Activated CD8-positive, alpha-beta T cell treated with anti-CD3 and anti-CD28 coated beads for 36 hours (primary cell): ENCODE data around the gene DUSP1. TPM values are rescaled to one million over a fixed set of nuclear protein-coding genes. Genes with fewer than 3 reads are reported as not detected.
"Not testable (repeated sequence)": the region's sequence is repeated elsewhere in the genome, so short reads cannot be mapped to it uniquely, and the experiment has no call there.

Experiments
- ATAC-seq: fragments of 200-7000 bp; cut with Tn5 transposase; one replicate; pipeline ENCODE4 v1.10.0; 2021; ENCODE audit warnings: mild to moderate bottlenecking, moderate library complexity
- CTCF ChIA-PET: fragments of 350-600 bp; sonication (Branson Sonifier 250); formaldehyde crosslinking; loops from one replicate; lab custom pipeline; 2021; ENCODE audit warnings: antibody characterized with exemption; lab: Charles Lee
- POLR2A ChIA-PET: fragments of 350-600 bp; sonication (Branson Sonifier 250); formaldehyde crosslinking; loops from one replicate; lab custom pipeline; 2021; ENCODE audit warnings: antibody characterized with exemption; lab: Charles Lee
- DNase-seq: peaks from one replicate; pipeline ENCODE4 v3.0.0-alpha.2; 2020
- H3K27ac Mint-ChIP-seq: one replicate; pipeline ENCODE4 v1.8.0; 2021; ENCODE audit warnings: mild to moderate bottlenecking, mixed read lengths
- H3K27me3 Mint-ChIP-seq: one replicate; pipeline ENCODE4 v1.8.0; 2021; ENCODE audit warnings: mixed read lengths
- H3K36me3 Mint-ChIP-seq: one replicate; pipeline ENCODE4 v1.8.0; 2021; ENCODE audit warnings: low read depth, mixed read lengths
- H3K4me1 Mint-ChIP-seq: one replicate; pipeline ENCODE4 v1.8.0; 2021; ENCODE audit warnings: low read depth, mixed read lengths
- H3K4me3 Mint-ChIP-seq: one replicate; pipeline ENCODE4 v1.8.0; 2021; ENCODE audit warnings: mild to moderate bottlenecking, moderate library complexity, mixed read lengths
- H3K9me3 Mint-ChIP-seq: one replicate; pipeline ENCODE4 v1.8.0; 2021; ENCODE audit warnings: mixed read lengths
- intact Hi-C: fragments of 100-400 bp; cut with micrococcal nuclease; formaldehyde crosslinking; loops from one replicate; pipeline ENCODE4 v1.10.0; 2022
- total RNA-seq, 2 experiments: library from RNA; stranded (reverse); gene quantifications; one replicate each; pipeline ENCODE4 v1.2.3, GENCODE V29; 2021
- TF ChIP-seq, protein P1 (sequence below): fragments of 200-600 bp; IDR thresholded peaks from one replicate; pipeline ENCODE4 v1.8.0; 2022; ENCODE audit warnings: antibody characterized with exemption, mild to moderate bottlenecking

Gene DUSP1
- total RNA-seq, 2 experiments from 2014 or later, result 16.6 to 17.9 TPM

DNA sequence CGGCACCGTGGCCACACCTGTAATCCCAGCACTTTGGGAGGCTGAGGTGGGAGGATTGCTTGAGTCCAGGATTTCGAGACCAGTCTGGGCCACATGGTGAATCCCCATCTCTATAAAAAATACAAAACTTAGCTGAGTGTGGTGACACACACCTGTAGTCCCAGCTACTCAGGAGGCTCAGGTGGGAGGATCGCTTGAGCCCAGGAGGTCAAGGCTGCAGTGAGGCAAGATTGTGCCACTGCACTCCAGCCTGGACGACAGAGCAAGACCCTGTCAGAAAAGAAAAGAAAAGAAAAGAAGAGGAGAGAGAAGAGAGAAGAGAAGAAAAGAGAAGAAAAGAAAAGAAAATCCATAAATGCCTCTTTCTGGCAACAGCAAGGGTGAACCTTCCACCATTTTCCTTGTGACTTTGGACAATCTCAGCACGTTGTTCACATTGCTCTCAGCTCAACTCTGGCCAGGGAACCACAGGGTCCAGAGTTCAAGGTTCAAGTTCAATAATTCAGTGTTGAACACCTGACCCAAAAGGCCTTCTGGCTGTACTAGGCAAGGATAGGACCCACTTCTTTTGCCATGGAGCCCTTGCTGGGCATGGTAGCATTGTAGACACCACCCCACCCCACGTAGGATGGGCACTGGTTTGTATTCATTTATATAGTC is 14.6 kb upstream of the DUSP1 start:
- TF ChIP-seq, protein P1, sequence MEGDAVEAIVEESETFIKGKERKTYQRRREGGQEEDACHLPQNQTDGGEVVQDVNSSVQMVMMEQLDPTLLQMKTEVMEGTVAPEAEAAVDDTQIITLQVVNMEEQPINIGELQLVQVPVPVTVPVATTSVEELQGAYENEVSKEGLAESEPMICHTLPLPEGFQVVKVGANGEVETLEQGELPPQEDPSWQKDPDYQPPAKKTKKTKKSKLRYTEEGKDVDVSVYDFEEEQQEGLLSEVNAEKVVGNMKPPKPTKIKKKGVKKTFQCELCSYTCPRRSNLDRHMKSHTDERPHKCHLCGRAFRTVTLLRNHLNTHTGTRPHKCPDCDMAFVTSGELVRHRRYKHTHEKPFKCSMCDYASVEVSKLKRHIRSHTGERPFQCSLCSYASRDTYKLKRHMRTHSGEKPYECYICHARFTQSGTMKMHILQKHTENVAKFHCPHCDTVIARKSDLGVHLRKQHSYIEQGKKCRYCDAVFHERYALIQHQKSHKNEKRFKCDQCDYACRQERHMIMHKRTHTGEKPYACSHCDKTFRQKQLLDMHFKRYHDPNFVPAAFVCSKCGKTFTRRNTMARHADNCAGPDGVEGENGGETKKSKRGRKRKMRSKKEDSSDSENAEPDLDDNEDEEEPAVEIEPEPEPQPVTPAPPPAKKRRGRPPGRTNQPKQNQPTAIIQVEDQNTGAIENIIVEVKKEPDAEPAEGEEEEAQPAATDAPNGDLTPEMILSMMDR, result no peak
- intact Hi-C loops, result no loop called here

DNA sequence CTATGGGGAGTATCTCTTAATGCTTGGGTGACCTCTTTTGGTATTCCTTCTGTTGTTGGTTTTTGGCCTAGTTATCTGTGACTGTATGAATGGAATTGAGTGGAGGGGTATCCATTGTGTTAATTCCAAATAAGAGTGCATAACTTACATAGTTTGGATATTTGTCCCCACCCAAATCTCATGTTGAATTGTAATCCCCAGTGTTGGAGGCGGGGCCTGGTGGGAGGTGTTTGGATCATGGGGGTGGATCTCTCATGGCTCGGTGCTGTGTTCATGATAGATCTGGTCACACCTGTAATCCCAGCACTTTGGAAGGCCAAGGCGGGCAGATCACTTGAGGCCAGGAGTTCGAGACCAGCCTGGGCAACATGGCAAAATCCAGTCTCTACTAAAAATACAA is 13.2 kb upstream of the DUSP1 start:
- CTCF ChIA-PET, result interaction anchor here (1.4 kb wide), 2 partner anchors 70 to 148 kb away, joined by 3 to 4 read pairs; no protein-coding TSS in a partner anchor
- H3K9me3 Mint-ChIP-seq, ATAC-seq, DNase-seq, H3K36me3 Mint-ChIP-seq, H3K27me3 Mint-ChIP-seq, intact Hi-C loops, H3K27ac Mint-ChIP-seq, H3K4me3 Mint-ChIP-seq, H3K4me1 Mint-ChIP-seq: not testable (repeated sequence)
- POLR2A ChIA-PET, result interaction anchor here (0.7 to 1.2 kb wide), 2 partner anchors 9 to 12 kb away, joined by 3 to 4 read pairs; no protein-coding TSS in a partner anchor

More for the DNA sequence above, 14.6 kb upstream of the DUSP1 start:
- H3K27me3 Mint-ChIP-seq, result no peaks in the 10 kb centered on the region
- H3K36me3 Mint-ChIP-seq, result no peaks in the 10 kb centered on the region
- no peak overlapping the region for H3K4me3 Mint-ChIP-seq
- POLR2A ChIA-PET, result interaction anchor here (0.6 to 1.3 kb wide), 2 partner anchors 15 to 108 kb away, joined by 3 to 4 read pairs; no protein-coding TSS in a partner anchor
- CTCF ChIA-PET, result interaction anchor here (1.0 to 1.6 kb wide), 3 partner anchors 12 to 72 kb away, joined by 4 to 7 read pairs (median 4); no protein-coding TSS in a partner anchor
- DNase-seq, result no peak
- no peak overlapping the region for H3K27ac Mint-ChIP-seq
- no peak for ATAC-seq
- no peaks in the 10 kb centered on the region for H3K9me3 Mint-ChIP-seq
- peaks cover 10% of the 10 kb centered on the region for H3K4me1 Mint-ChIP-seq

DNA sequence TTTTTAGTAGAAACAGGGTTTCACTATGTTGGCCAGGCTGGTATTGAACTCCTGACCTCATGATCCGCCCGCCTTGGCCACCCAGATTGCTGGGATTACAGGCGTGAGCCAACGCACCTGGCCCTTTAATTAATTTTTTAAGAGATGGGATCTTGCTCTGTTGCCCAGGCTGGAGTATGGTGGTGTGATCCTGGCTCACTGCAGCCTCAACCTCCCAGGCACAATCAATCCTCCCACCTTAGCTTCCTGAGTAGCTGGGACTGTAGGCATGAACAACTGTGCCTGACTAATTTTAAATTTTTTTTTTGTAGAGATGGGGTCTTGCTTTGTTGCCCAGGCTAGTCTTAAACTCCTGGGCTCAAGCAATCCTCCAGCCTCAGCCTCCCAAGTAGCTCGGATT is 12.3 kb upstream of the DUSP1 start:
- POLR2A ChIA-PET, result interaction anchor here (0.7 kb wide), 1 partner anchor 9 kb away, joined by 4 read pairs; no protein-coding TSS in a partner anchor

DNA sequence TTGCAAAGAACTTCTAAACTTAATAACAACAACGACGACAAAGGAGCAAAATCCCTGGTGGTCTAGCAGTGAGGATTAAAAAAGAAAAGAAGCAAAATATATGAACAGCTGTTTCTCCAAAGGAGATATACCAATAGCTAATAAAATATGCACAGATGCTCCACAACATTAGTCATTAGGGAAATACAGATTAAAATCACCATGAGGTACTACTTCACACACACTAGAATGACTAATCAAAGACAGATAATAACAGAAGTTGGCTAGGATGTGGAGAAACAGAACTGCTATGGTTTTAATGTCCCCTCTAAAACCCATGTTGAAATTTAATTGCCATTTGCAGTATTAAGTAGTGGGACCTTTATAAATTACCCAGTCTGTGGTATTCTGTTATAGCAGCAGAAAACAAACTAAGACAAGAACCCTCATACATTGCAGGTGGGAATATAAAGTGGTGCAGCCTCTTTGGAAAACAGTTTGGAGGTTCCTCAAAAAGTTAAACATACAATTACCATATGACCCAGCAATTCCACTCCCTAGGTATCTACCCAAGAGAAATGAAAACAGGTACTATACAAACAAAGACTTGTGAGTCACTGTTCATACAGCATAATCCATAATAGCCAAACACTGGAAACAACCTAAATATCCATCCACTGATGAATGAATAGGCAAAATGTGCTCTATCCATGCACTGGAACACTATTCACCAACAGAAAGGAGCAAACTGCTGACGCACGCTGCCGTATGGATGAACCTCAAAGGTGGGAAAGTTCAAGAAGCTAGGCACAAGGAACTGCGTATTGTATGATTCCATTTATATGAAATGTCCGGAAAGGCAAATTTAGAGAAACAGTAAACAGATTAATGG is 11.4 kb upstream of the DUSP1 start:
- no peaks in the 10 kb centered on the region for H3K36me3 Mint-ChIP-seq
- no peak overlapping the region for H3K27ac Mint-ChIP-seq
- peaks cover 24% of the 10 kb centered on the region for H3K4me1 Mint-ChIP-seq
- ChIA-PET CTCF (interaction anchor here (0.7 to 1.4 kb wide), 2 partner anchors 69 to 150 kb away, joined by 3 read pairs; no protein-coding TSS in a partner anchor), POLR2A (no interaction called here)
- intact Hi-C loops, result no loop called here
- H3K27me3 Mint-ChIP-seq, result no peaks in the 10 kb centered on the region
- no peak for DNase-seq
- no peaks in the 10 kb centered on the region for H3K9me3 Mint-ChIP-seq
- H3K4me3 Mint-ChIP-seq, result no peak overlapping the region
- ATAC-seq, result no peak
- TF ChIP-seq, protein P1, result no peak

More for the DNA sequence above, 12.3 kb upstream of the DUSP1 start:
- H3K27ac Mint-ChIP-seq, H3K9me3 Mint-ChIP-seq, H3K36me3 Mint-ChIP-seq, H3K4me3 Mint-ChIP-seq, DNase-seq, intact Hi-C loops, H3K27me3 Mint-ChIP-seq, ATAC-seq: not testable (repeated sequence)
- H3K4me1 Mint-ChIP-seq, result peaks cover 15% of the 10 kb centered on the region
- CTCF ChIA-PET, result interaction anchor here (1.4 kb wide), 2 partner anchors 69 to 149 kb away, joined by 3 to 4 read pairs; no protein-coding TSS in a partner anchor

DNA sequence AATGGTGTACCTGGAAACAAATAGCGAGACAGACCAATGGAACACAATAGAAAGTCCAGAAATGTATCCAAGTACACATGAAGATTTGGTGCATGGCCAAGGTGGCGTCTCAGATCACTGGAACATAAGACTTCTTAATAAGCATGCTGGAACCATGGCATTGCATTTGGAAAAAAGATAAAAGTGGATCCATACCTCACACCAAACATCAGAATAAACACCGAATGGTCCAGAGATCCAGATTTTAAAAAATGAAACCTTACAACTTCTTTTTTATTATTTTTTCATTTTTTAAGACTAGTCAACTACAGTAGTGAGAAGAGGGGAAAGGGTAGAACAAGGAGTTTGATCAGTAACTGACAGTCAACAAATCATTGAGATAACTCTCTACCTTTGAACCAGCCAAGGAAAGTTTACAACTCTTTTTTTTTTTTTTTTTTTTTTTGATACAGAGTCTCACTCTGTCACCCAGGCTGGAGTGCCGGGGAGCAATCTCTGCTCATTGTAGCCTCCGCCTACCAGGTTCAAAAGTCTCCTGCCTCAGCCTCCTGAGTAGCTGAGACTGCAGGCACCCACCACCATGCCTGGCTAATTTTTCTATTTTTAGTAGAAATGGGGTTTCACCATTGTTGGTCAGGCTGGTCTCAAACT is 8.8 kb upstream of the DUSP1 start:
- DNase-seq (no peak), ATAC-seq (no peak)
- TF ChIP-seq, protein P1, result no peak
- intact Hi-C loops, result no loop called here
- ChIA-PET POLR2A (interaction anchor here (0.7 kb wide), 1 partner anchor 10 kb away, joined by 4 read pairs; no protein-coding TSS in a partner anchor), CTCF (interaction anchor here (1.5 to 2.1 kb wide), 3 partner anchors 8 to 15 kb away, joined by 3 to 7 read pairs (median 5); partner anchors contain the start of gene DUSP1)
- no peaks in the 10 kb centered on the region for H3K9me3 Mint-ChIP-seq
- H3K4me1 Mint-ChIP-seq, result peaks cover 35% of the 10 kb centered on the region
- H3K27me3 Mint-ChIP-seq, result no peaks in the 10 kb centered on the region
- H3K27ac Mint-ChIP-seq, result no peak overlapping the region
- no peaks in the 10 kb centered on the region for H3K36me3 Mint-ChIP-seq
- H3K4me3 Mint-ChIP-seq, result no peak overlapping the region
